ENCODE results near the gene TM7SF2. TPM values are rescaled to one million over a fixed set of nuclear protein-coding genes. Genes with fewer than 3 reads are reported as not detected.
A peak's percentile ranks its signal among the peaks of the same experiment; 100 is the strongest.

Gene TM7SF2
- total and polyA plus RNA-seq, 2 of the 13 experiments (the other 11 are each of a cell fraction or from before 2014, with no cell fraction given) = 56.0 to 66.9 TPM

GRCh38 chr11:65083834-65084597 lies 27.7 kb upstream of the TM7SF2 start, which contains the start of the genes CDCA5 and ZFPL1 (continued):
- TF ChIP-seq USF2 (IDR thresholded peaks at IDR 0.05; ENCODE audit: low read depth, low read length) (no peak), USF2 (CRISPR knock-in tag; IDR thresholded peaks at IDR 0.05; ENCODE audit: borderline replicate concordance) (no peak), ZKSCAN8 (CRISPR knock-in tag; IDR thresholded peaks at IDR 0.05; ENCODE audit: borderline replicate concordance) (peak; percentile 67; the same call in 1 of the 2 replicates), MED8 (CRISPR knock-in tag; IDR thresholded peaks at IDR 0.05; ENCODE audit: insufficient replicate concordance) (no peak), GFI1 (CRISPR knock-in tag; IDR thresholded peaks at IDR 0.05; ENCODE audit: borderline replicate concordance) (no peak; the same call in 1 of the 2 replicates), GPN1 (CRISPR knock-in tag; IDR thresholded peaks at IDR 0.05; ENCODE audit: borderline replicate concordance) (0 out of 2 replicates have a peak, but pooled peaks have one; percentile 14), NR2F2 (IDR thresholded peaks at IDR 0.05; ENCODE audit: borderline replicate concordance, low read depth) (no peak; the same call in 1 of the 2 replicates), DNMT1 (CRISPR knock-in tag; IDR thresholded peaks at IDR 0.05) (no peak), DMTF1 (CRISPR knock-in tag; IDR thresholded peaks at IDR 0.05) (no peak), ZNF143 (CRISPR knock-in tag; IDR thresholded peaks at IDR 0.05) (peak; percentile 57; the same call in 1 of the 2 replicates), HDAC6 (IDR thresholded peaks at IDR 0.05; ENCODE audit: low read depth, low read length) (no peak), ZNF124 (CRISPR knock-in tag; IDR thresholded peaks at IDR 0.05) (peak; percentile 53), KDM1A (CRISPR knock-in tag; IDR thresholded peaks at IDR 0.05) (no peak), ZBTB33 (CRISPR knock-in tag; IDR thresholded peaks at IDR 0.05) (peak; percentile 59; the same call in 1 of the 2 replicates), CEBPB (IDR thresholded peaks at IDR 0.05; ENCODE audit: borderline replicate concordance, low read depth, low read length) (no peak), SNAPC5 (CRISPR knock-in tag; IDR thresholded peaks at IDR 0.05; ENCODE audit: borderline replicate concordance) (peak; percentile 57; the same call in 1 of the 2 replicates), ZNF496 (CRISPR knock-in tag; IDR thresholded peaks at IDR 0.05; ENCODE audit: insufficient replicate concordance) (no peak), ZNF572 (CRISPR knock-in tag; IDR thresholded peaks at IDR 0.05) (no peak), HOMEZ (CRISPR knock-in tag; IDR thresholded peaks at IDR 0.05; ENCODE audit: low read depth) (peak; percentile 60; the same call in 1 of the 2 replicates), SETDB1 (CRISPR knock-in tag; IDR thresholded peaks at IDR 0.05; ENCODE audit: borderline replicate concordance) (no peak)

All from HepG2 (cell line).